ENCODE measurements around the gene NOVA1.

DNA sequence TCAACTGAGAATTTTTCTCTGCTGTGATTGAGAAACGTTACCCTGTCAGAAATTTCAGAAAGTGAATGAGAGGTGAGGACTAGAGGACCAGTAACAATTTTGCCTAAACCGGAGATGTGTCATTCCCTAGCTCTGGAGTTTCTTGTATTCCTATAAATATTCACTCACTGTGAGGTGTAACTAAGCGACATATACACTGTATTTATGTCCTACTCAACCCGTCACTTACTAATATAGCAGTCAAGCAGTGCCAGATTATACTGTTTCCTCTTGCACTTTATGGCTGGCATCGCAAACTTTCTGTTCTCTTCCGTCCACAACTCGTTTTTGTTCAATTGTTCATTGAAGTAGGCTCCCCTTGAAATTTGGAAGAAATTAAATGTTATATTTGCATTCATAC, 192.9 kb downstream of the NOVA1 start:
- TF ChIP-seq POLR2A (IDR thresholded peaks at IDR 0.05) = no peak
- TF ChIP-seq, protein P1, sequence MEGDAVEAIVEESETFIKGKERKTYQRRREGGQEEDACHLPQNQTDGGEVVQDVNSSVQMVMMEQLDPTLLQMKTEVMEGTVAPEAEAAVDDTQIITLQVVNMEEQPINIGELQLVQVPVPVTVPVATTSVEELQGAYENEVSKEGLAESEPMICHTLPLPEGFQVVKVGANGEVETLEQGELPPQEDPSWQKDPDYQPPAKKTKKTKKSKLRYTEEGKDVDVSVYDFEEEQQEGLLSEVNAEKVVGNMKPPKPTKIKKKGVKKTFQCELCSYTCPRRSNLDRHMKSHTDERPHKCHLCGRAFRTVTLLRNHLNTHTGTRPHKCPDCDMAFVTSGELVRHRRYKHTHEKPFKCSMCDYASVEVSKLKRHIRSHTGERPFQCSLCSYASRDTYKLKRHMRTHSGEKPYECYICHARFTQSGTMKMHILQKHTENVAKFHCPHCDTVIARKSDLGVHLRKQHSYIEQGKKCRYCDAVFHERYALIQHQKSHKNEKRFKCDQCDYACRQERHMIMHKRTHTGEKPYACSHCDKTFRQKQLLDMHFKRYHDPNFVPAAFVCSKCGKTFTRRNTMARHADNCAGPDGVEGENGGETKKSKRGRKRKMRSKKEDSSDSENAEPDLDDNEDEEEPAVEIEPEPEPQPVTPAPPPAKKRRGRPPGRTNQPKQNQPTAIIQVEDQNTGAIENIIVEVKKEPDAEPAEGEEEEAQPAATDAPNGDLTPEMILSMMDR (IDR thresholded peaks at IDR 0.05) = no peak
